Omental fat pad (tissue), 4 donors: ENCODE data around the gene GALK2. TPM values are rescaled to one million over a fixed set of nuclear protein-coding genes. Genes with fewer than 3 reads are reported as not detected.

Experiments used
- ATAC-seq: fragments of 150-250 bp; one replicate; pipeline ENCODE4 v1.9.1; 2016; ENCODE audit warnings: mild to moderate bottlenecking, moderate library complexity; ENCODE audit not compliant: low FRiP score
- DNase-seq: peaks from one replicate; pipeline ENCODE4 v3.0.0-alpha.2; 2019; ENCODE audit warnings: low spot score
- total RNA-seq, 4 donors: library from RNA; depleted of rRNA; stranded (reverse); fragments of >200 nt; gene quantifications; one replicate each; pipeline ENCODE4 v1.1.0, GENCODE V29; 2016
- TF ChIP-seq, protein P1 (sequence below), 3 donors: fragments of 450-650 bp; IDR thresholded peaks; one replicate each; pipeline ENCODE4 v1.5.1; 2016 to 2017; ENCODE audit warnings: antibody characterized with exemption in 3 of 3, mild to moderate bottlenecking in 3 of 3, moderate library complexity in 2 of 3

GALK2 gene
- total RNA-seq, 4 donors from 2014 or later = 18.6 to 35.5 (median 32.5) TPM

DNA sequence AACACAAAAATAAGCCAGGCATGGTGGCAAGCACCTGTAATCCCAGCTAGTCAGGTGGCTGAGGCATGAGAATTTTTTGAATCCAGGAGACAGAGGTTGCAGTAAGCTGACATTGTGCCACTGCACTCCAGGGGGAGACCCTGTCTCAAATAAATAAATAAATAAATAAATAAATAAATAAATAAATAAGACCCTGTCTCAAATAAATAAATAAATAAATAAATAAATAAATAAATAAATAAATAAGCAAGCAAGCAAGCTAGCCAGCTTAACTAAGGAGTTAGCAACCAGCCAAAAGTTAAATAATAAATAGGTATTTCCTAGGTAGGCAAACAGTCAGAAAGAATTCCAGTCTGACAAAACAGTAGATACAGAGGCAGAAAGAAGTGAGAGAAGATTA, 123.9 kb downstream of the GALK2 start:
- DNase-seq (no peak), ATAC-seq (no peak)
- TF ChIP-seq, protein P1, sequence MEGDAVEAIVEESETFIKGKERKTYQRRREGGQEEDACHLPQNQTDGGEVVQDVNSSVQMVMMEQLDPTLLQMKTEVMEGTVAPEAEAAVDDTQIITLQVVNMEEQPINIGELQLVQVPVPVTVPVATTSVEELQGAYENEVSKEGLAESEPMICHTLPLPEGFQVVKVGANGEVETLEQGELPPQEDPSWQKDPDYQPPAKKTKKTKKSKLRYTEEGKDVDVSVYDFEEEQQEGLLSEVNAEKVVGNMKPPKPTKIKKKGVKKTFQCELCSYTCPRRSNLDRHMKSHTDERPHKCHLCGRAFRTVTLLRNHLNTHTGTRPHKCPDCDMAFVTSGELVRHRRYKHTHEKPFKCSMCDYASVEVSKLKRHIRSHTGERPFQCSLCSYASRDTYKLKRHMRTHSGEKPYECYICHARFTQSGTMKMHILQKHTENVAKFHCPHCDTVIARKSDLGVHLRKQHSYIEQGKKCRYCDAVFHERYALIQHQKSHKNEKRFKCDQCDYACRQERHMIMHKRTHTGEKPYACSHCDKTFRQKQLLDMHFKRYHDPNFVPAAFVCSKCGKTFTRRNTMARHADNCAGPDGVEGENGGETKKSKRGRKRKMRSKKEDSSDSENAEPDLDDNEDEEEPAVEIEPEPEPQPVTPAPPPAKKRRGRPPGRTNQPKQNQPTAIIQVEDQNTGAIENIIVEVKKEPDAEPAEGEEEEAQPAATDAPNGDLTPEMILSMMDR (IDR thresholded peaks at IDR 0.05) = no peak

DNA sequence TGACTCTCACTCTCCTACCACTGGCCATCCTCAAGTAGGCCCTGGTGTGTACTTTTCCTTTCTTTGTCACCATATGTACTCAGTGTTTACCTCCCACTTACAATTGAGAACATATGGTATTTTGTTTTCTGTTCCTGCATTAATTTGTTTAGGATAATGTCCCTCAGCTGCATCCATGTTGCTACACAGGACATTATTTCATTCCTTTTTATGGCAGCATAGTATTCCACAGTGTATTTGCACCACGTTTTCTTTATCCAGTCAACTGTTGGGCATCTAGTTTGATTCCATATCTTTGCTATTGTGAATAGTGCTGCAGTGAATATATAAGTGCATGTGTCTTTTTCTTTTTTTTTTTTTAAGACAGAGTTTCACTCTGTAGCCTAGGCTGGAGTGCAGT, 126.2 kb downstream of the GALK2 start:
- DNase-seq (no peak), ATAC-seq (no peak)
- TF ChIP-seq, protein P1 (IDR thresholded peaks at IDR 0.05) = no peak

DNA sequence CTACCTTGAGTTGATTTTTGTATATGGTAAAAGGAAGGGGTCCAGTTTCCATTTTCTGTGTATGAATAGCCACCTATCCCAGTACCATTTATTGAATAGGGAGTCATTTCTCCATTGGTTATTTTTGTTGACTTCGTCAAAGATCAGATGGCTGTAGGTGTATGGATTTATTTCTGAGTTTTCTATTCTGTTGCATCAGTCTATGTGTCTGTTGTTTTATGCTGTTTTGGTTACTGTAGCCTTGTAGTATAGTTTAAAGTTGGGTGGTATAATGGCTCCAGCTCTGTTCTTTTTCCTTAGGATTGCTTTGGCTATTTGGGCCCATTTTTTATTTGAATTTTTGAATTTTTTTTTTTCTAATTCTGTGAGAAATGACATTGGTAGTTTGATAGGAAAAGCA, 127.5 kb downstream of the GALK2 start:
- TF ChIP-seq, protein P1 (IDR thresholded peaks at IDR 0.05) = no peak
- ATAC-seq (no peak), DNase-seq (no peak)

DNA sequence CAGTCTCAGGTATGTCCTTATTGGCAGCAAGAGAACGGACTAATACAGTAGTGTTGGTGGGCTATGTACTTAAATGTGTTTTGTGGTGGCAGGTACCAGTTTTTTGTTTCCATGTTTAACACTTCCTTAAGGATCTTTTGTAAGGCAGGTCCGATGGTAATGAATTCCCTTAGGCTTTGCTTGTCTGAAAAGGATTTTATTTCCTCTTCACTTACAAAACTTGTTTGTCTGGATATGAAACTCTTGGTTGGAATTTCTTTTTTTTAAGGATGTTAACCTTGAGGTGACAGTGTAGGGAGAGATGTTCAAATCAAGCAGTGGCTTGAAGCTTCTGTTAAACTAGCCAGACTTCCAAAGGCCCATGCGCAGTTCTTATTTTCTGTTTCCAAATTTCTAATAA, 130.8 kb downstream of the GALK2 start:
- TF ChIP-seq, protein P1 (IDR thresholded peaks at IDR 0.05) = no peak
- DNase-seq (no peak), ATAC-seq (no peak)

DNA sequence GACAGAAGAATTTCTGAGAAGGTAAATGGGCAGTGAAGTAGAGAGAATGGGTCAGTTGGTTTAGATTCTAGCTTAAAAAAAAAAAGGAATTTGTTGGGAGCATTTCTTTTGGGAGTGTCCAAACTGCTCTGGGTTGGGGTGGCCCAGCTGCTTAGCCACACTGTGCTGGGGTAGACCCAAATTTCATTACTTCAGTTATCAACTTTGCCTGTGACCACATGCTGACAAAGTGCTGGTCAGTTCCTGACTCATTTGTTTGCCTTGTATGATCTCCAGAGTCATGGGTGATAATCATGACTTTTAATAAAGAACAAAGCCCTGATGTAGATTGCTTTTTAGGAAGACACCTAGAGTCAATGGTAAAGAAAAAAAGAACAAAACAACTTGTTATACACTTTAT, 131.5 kb downstream of the GALK2 start:
- ATAC-seq = no peak
- TF ChIP-seq, protein P1 (IDR thresholded peaks at IDR 0.05) = no peak
- no peak for DNase-seq

DNA sequence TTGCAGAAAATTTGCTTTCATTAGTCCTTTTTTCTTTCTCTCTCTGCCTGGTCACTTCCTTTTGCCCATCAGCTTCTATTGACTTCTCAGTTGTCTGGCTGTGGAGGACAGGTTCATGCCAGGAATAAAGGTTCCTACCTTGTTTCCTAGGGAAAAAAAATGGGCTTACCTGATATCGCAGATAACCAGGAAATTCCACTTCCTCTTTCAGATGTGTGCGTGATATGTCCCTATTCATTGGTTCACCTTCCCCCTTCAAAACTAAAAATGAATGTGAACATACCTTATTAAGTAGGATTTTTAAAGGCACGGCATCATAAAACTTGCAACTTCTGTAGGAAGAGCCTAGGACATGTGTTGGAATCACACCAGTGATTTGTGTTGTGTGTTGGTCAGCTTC, 133.0 kb downstream of the GALK2 start:
- TF ChIP-seq, protein P1 (IDR thresholded peaks at IDR 0.05) = no peak
- DNase-seq (no peak), ATAC-seq (no peak)

DNA sequence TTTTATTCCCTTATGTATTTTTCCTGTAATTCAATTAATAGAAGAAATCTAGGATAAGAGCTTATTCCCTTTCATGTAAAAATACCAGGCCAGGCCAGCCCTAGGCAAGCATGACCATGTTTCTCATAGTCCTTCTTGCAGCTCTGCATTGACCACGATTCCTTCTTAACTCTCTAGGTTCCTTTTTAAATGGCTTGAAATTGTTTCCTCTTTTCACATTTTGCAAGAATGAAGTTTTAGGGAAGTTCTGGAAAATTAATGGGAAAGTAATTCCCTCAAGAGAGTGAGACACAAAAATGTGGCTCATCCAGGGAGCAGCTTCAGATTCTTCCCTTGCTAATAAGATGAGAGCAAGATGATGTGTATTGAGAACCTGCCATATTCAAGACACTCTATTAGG, 136.5 kb downstream of the GALK2 start:
- DNase-seq (no peak), ATAC-seq (no peak)
- TF ChIP-seq, protein P1 (IDR thresholded peaks at IDR 0.05) = no peak
